ENCODE data around the gene RPS6KA3.

- no peak for TF ChIP-seq POLR2A (IDR thresholded peaks at IDR 0.05; ENCODE audit: low read depth, low read length)
- no peak for TF ChIP-seq POLR2AphosphoS5 (IDR thresholded peaks at IDR 0.05; ENCODE audit: low read depth, low read length)
- TF ChIP-seq TAF1 (IDR thresholded peaks at IDR 0.05; ENCODE audit: borderline replicate concordance, low read depth, low read length), result no peak
Observed at GRCh38 chrX:20274121-20274520, 7.4 kb upstream of the RPS6KA3 start.
